ENCODE measurements around the gene VAT1. TPM values are rescaled to one million over a fixed set of nuclear protein-coding genes. Genes with fewer than 3 reads are reported as not detected.

VAT1 gene
- total and polyA plus RNA-seq, 2 of the 13 experiments (the other 11 are each of a cell fraction or from before 2014, with no cell fraction given) = 143 to 205 TPM

GRCh38 chr17:43040655-43041054, 18.5 kb upstream of the VAT1 start (continued):
- TF ChIP-seq KIAA2018 (CRISPR knock-in tag; IDR thresholded peaks at IDR 0.05; ENCODE audit: borderline replicate concordance) = no peak
- no peak for TF ChIP-seq ZNF678 (CRISPR knock-in tag; IDR thresholded peaks at IDR 0.05)
- no peak for TF ChIP-seq U2AF1 (optimal IDR thresholded peaks at IDR 0.05; ENCODE audit: low read depth, low read length)
- no peak for TF ChIP-seq ZNF235 (CRISPR knock-in tag; IDR thresholded peaks at IDR 0.05; ENCODE audit: borderline replicate concordance)
- TF ChIP-seq ZFYVE20 (CRISPR knock-in tag; IDR thresholded peaks at IDR 0.05; ENCODE audit: borderline replicate concordance, low read depth) = no peak
- TF ChIP-seq THAP11 (CRISPR knock-in tag; IDR thresholded peaks at IDR 0.05) = no peak
- no peak for TF ChIP-seq HHEX (CRISPR knock-in tag; IDR thresholded peaks at IDR 0.05)
- no peak for TF ChIP-seq XBP1 (CRISPR knock-in tag; IDR thresholded peaks at IDR 0.05)
- peak; percentile 58; the same call in 1 of the 2 replicates for TF ChIP-seq ZNF292 (CRISPR knock-in tag; IDR thresholded peaks at IDR 0.05; ENCODE audit: borderline replicate concordance, low read depth)
- TF ChIP-seq TBL1XR1 (IDR thresholded peaks at IDR 0.05; ENCODE audit: borderline replicate concordance, low read length, partially characterized antibody) = no peak
- no peak for TF ChIP-seq LBX2 (CRISPR knock-in tag; IDR thresholded peaks at IDR 0.05; ENCODE audit: borderline replicate concordance)
- TF ChIP-seq DMTF1 (CRISPR knock-in tag; IDR thresholded peaks at IDR 0.05) = no peak
- TF ChIP-seq LCORL (IDR thresholded peaks at IDR 0.05) = no peak
- no peak for TF ChIP-seq LCORL (CRISPR knock-in tag; IDR thresholded peaks at IDR 0.05)
- TF ChIP-seq ATF6 (CRISPR knock-in tag; conservative IDR thresholded peaks at IDR 0.05) = no peak
- TF ChIP-seq BRD4 (CRISPR knock-in tag; IDR thresholded peaks at IDR 0.05) = no peak
- TF ChIP-seq ZNF552 (CRISPR knock-in tag; IDR thresholded peaks at IDR 0.05; ENCODE audit: borderline replicate concordance) = no peak
